Measurements from ENCODE around the gene WHAMM. TPM values are rescaled to one million over a fixed set of nuclear protein-coding genes. Genes with fewer than 3 reads are reported as not detected.

WHAMM gene
- total RNA-seq, 2 donors from 2014 or later, result 3.7 to 4.4 TPM

DNA sequence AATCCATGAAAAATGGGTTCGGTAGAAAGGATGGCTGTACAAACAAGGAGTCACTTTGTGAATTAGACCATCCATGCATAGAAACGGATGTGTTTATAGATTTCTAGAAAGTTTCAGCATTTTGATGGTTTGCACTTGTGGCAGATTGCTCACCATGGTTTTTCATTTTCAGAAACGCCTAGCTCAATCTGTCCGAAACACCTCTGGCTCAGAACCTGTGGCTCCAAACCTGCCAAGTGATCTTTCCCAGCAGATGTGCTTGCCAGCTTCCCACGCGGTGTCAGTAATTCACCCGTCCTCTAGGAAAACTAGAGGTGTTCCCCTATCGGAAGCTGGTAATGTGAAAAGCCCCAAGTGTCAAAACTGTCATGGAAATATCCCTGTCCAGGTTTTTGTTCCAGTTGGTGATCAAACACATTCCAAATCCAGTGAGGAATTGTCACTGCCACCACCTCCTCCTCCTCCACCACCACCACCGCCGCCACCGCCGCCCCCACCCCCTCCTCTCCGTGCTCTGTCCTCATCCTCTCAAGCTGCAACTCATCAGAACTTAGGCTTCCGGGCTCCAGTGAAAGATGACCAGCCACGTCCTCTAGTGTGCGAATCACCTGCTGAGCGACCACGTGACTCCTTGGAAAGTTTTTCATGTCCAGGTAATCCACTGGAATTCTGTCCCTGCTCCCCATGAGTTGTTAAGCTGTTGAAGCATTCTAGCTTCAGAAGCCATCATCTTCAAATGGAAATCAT, 21.2 kb downstream of the WHAMM start:
- WGBS, 2 experiments (ENCODE audit: insufficient coverage in 1 of 2, insufficient read length in 1 of 2), result 92 to 94% methylated on average over 13 to 18 of the region's 18 CpGs
- H3K27me3 ChIP-seq (ENCODE audit: control insufficient read depth, insufficient read depth, low read length, poor library complexity, severe bottlenecking), result no peaks in the 10 kb centered on the region
- H3K27ac ChIP-seq (ENCODE audit: low read depth, low read length), result no peak overlapping the region
- TF ChIP-seq, protein P1, sequence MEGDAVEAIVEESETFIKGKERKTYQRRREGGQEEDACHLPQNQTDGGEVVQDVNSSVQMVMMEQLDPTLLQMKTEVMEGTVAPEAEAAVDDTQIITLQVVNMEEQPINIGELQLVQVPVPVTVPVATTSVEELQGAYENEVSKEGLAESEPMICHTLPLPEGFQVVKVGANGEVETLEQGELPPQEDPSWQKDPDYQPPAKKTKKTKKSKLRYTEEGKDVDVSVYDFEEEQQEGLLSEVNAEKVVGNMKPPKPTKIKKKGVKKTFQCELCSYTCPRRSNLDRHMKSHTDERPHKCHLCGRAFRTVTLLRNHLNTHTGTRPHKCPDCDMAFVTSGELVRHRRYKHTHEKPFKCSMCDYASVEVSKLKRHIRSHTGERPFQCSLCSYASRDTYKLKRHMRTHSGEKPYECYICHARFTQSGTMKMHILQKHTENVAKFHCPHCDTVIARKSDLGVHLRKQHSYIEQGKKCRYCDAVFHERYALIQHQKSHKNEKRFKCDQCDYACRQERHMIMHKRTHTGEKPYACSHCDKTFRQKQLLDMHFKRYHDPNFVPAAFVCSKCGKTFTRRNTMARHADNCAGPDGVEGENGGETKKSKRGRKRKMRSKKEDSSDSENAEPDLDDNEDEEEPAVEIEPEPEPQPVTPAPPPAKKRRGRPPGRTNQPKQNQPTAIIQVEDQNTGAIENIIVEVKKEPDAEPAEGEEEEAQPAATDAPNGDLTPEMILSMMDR (conservative IDR thresholded peaks at IDR 0.05), result no peak
- H3K4me3 Mint-ChIP-seq, result no peak overlapping the region
- no peaks in the 10 kb centered on the region for H3K4me1 Mint-ChIP-seq
- no peak overlapping the region for H3K9ac ChIP-seq (ENCODE audit: extremely low read depth, low read length, poor library complexity, severe bottlenecking)
- H3K36me3 Mint-ChIP-seq (ENCODE audit: low read depth), result peaks cover 77% of the 10 kb centered on the region
- DNase-seq, result no peak
- H3K4me3 ChIP-seq (ENCODE audit: low read length), result no peak overlapping the region
- peaks cover 84% of the 10 kb centered on the region for H3K36me3 ChIP-seq (ENCODE audit: control insufficient read depth, insufficient read depth, low read length)
- no peaks in the 10 kb centered on the region for H3K9me3 ChIP-seq (ENCODE audit: control insufficient read depth, low read length)
- H3K4me1 ChIP-seq (ENCODE audit: control insufficient read depth, insufficient read depth, low read length), result no peaks in the 10 kb centered on the region
- H3K27ac Mint-ChIP-seq, result no peak overlapping the region
- H3K27me3 Mint-ChIP-seq (ENCODE audit: insufficient read depth), result no peaks in the 10 kb centered on the region
- no peaks in the 10 kb centered on the region for H3K9me3 Mint-ChIP-seq

DNA sequence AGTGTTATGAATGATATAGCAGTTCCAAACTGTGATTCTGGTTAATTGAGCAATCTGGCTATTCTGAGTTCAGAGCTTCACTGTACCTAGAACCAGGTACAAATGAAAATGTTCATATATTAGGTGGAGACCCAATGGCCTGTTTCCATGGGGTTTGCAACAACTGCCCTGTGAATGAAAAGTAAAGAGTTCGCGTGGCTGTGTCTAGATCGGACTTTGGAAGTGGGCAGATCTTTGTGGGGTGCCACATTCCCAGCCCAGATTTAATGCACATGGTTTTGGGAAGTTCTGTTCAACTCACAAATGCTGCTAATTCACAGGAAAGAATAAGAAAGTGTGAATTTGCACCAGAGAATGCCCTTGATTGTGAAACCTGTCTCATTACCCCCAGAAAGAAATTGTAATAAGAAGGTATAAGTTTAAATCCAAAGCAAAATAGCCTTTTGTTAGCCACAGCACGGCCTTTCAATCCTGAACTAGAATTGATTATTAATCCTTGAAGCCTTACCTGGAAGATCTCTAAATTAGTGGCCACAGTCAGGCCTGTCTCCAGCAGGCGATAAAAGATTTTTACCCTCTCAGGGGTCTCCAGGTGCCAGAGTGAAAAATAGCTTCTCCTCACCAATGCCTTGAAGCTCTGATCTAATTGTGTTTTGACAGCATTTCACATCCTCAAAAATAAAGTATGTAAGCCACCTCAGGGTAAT, 22.6 kb downstream of the WHAMM start:
- H3K36me3 ChIP-seq (ENCODE audit: control insufficient read depth, insufficient read depth, low read length), result peaks cover 87% of the 10 kb centered on the region
- no peak overlapping the region for H3K4me3 ChIP-seq (ENCODE audit: low read length)
- Mint-ChIP-seq H3K4me3 (no peak overlapping the region), H3K27ac (no peak overlapping the region), H3K4me1 (no peaks in the 10 kb centered on the region), H3K27me3 (ENCODE audit: insufficient read depth) (no peaks in the 10 kb centered on the region), H3K36me3 (ENCODE audit: low read depth) (peaks cover 78% of the 10 kb centered on the region), H3K9me3 (no peaks in the 10 kb centered on the region)
- H3K27me3 ChIP-seq (ENCODE audit: control insufficient read depth, insufficient read depth, low read length, poor library complexity, severe bottlenecking), result no peaks in the 10 kb centered on the region
- H3K27ac ChIP-seq (ENCODE audit: low read depth, low read length), result no peak overlapping the region
- H3K9me3 ChIP-seq (ENCODE audit: control insufficient read depth, low read length), result no peaks in the 10 kb centered on the region
- H3K9ac ChIP-seq (ENCODE audit: extremely low read depth, low read length, poor library complexity, severe bottlenecking), result no peak overlapping the region
- TF ChIP-seq, protein P1 (conservative IDR thresholded peaks at IDR 0.05), result no peak
- WGBS, 2 experiments (ENCODE audit: insufficient coverage in 1 of 2, insufficient read length in 1 of 2), result 92 to 95% methylated on average over 5 of the region's 5 CpGs
- no peaks in the 10 kb centered on the region for H3K4me1 ChIP-seq (ENCODE audit: control insufficient read depth, insufficient read depth, low read length)
- no peak for DNase-seq

DNA sequence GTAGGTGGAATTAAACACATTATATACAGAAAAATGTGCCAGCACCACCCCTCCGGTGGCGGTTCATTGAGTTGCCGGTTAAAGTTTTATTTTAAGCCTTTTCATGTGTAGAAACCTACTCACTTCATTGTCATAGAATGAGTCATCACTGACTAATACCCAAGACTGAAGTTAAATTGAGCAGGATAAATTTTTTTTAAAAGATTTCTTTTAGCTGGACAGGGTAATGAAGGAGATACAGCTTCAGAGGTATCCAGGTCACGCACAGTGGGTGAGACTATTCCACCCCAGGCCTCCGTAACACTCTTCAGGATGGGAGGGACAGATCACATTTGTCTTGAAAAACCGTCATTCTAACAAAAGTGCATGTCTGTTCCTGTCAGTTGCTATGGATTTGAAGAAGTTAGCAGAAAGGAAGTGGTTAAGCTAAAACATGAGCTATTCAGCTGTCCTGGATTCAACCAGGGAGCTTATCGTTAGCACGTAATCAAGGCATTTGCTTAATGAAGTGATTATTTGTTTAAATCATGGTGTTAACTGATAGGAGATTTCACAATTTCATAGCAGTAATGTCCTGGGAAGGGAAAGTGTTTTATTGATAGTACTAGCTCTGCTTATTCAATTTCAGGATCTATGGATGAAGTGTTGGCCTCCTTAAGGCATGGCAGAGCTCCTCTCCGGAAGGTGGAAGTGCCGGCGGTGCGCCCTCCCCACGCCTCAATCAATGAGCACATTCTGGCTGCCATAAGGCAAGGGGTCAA, 23.4 kb downstream of the WHAMM start:
- H3K4me3 ChIP-seq (ENCODE audit: low read length), result no peak overlapping the region
- DNase-seq, result no peak

More for the DNA sequence above, 23.4 kb downstream of the WHAMM start:
- H3K9me3 Mint-ChIP-seq, result no peaks in the 10 kb centered on the region
- 88 to 91% methylated on average over 11 to 13 of the region's 13 CpGs for WGBS, 2 experiments (ENCODE audit: insufficient coverage in 1 of 2, insufficient read length in 1 of 2)
- Histone ChIP-seq H3K4me1 (ENCODE audit: control insufficient read depth, insufficient read depth, low read length) (no peaks in the 10 kb centered on the region), H3K36me3 (ENCODE audit: control insufficient read depth, insufficient read depth, low read length) (peaks cover 82% of the 10 kb centered on the region), H3K27ac (ENCODE audit: low read depth, low read length) (no peak overlapping the region), H3K9ac (ENCODE audit: extremely low read depth, low read length, poor library complexity, severe bottlenecking) (no peak overlapping the region), H3K9me3 (ENCODE audit: control insufficient read depth, low read length) (no peaks in the 10 kb centered on the region), H3K27me3 (ENCODE audit: control insufficient read depth, insufficient read depth, low read length, poor library complexity, severe bottlenecking) (no peaks in the 10 kb centered on the region)
- no peak overlapping the region for H3K4me3 Mint-ChIP-seq
- peaks cover 83% of the 10 kb centered on the region for H3K36me3 Mint-ChIP-seq (ENCODE audit: low read depth)
- no peaks in the 10 kb centered on the region for H3K27me3 Mint-ChIP-seq (ENCODE audit: insufficient read depth)
- TF ChIP-seq, protein P1 (conservative IDR thresholded peaks at IDR 0.05), result peak; percentile 51
- no peaks in the 10 kb centered on the region for H3K4me1 Mint-ChIP-seq
- no peak overlapping the region for H3K27ac Mint-ChIP-seq
